Activated CD4-positive, alpha-beta T cell treated with anti-CD3 and anti-CD28 coated beads, Interleukin-10, Interleukin-2, amounts not matched to agents 100 ng/mL and 50 ng/mL, durations not matched to agents 16 hours and 8 hours (primary cell): ENCODE measurements around the gene MIEN1.
A peak's percentile ranks its signal among the peaks of the same experiment; 100 is the strongest.

Source experiments
- DNase-seq: peaks from one replicate; pipeline ENCODE4 v3.0.0-alpha.2; 2020

The MIEN1 gene

GRCh38 chr17:39696731-39697130, 33.6 kb downstream of the MIEN1 start:
- no peak for DNase-seq

- no peak for DNase-seq
Observed at GRCh38 chr17:39695089-39695474, 35.2 kb downstream of the MIEN1 start.

GRCh38 chr17:39694593-39694992, 35.7 kb downstream of the MIEN1 start:
- DNase-seq, result no peak

- no peak for DNase-seq
Observed at GRCh38 chr17:39688945-39689344, 41.4 kb downstream of the MIEN1 start.

GRCh38 chr17:39688475-39688835, 41.9 kb downstream of the MIEN1 start:
- DNase-seq, result no peak

GRCh38 chr17:39687546-39688474, 42.5 kb downstream of the MIEN1 start, which contains the start of gene PGAP3:
Gene PGAP3, minus strand, starts transcription at chr17:39688057. Its CDS starts 43 bp downstream, at chr17:39688014.
- peak; percentile 91 for DNase-seq

- no peak for DNase-seq
Observed at GRCh38 chr17:39687101-39687545, 43.2 kb downstream of the MIEN1 start.

- no peak for DNase-seq
Observed at GRCh38 chr17:39684369-39685192, 45.8 kb downstream of the MIEN1 start.

- no peak for DNase-seq
Observed at GRCh38 chr17:39683295-39683939, 46.9 kb downstream of the MIEN1 start.

- DNase-seq, result peak; percentile 40
Observed at GRCh38 chr17:39679521-39680192, 50.7 kb downstream of the MIEN1 start.
